ENCODE data around the gene CDH16. TPM values are rescaled to one million over a fixed set of nuclear protein-coding genes. Genes with fewer than 3 reads are reported as not detected.
"Not testable (repeated sequence)": the region's sequence is repeated elsewhere in the genome, so short reads cannot be mapped to it uniquely, and the experiment has no call there.

Gene CDH16
- polyA plus RNA-seq, 6 donors from 2014 or later = not detected

DNA sequence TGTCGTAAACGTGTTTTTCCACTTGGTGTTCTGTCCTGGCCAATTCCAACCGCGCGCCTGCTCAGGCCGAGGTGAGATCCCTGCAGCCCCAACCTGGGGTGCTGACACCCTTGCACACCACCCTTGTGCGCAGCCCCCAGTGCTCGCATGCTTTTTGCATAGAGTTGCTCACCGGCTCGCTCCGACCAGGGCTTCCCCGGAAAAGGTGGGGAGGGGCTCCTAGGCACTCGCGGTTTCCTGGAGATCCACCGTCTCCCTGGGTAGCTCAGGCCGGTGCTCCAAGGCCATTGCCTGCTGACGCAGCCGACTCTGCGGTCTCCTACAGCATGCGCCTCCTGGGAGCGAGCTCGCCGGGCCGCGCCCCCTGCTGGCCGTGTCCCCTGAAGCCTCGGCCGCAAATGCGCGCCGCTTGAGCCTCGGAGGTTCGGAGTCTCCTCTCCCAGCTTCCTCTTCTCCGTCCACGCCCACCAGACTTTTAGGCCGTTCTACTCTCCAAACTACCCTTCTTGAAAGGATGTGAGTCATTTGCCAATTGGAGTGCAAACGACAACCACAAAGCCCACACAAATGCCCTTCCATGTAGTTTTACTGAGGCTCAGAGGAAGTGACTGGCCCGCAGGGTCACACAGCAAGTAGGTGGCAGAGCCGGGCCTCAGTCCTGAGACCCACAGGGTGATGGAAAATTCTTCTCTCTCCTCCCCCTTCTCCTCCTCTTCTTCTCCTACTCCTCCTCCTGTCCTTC lies 45.6 kb downstream of the CDH16 start:
- no peaks in the 10 kb centered on the region for H3K9me3 Mint-ChIP-seq
- ATAC-seq (ENCODE audit: low read depth in 2 of 2) = peak; percentile 91 to 92
- peak overlapping the region in 3 of 6 donors; percentile 22 to 54 (median 41) for H3K27ac Mint-ChIP-seq

DNA sequence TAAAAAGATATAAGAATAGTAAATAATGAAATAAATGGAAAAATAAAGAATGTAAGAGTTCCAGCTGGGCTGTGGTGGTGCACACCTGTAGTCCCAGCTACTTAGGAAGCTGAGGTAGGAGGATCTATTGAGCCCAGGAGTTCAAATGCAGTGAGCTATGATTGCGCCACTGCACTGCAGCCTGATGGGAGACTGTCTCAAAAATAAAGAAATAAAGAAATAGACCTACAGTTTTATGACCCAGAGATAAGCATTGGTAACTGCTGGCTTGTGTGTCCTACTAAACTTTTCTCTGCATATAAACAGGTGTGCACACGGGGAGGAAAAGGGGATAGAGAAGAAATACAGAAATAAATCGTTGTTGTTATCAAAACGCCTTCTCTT lies 46.1 kb downstream of the CDH16 start:
- Mint-ChIP-seq H3K27me3 (peaks cover 6 to 8% (median 6%) of the 10 kb centered on the region in 3 donors), H3K27ac (no peak overlapping the region), H3K4me3 (peak overlapping the region in 7 of 8 donors; percentile 65 to 90 (median 76)), H3K4me1 (peaks cover 16 to 21% (median 18%) of the 10 kb centered on the region in 3 donors), H3K9me3 (no peaks in the 10 kb centered on the region), H3K36me3 (no peaks in the 10 kb centered on the region)
- no peak for ATAC-seq (ENCODE audit: low read depth in 2 of 2)
- DNase-seq = no peak

More for the DNA sequence above, 45.6 kb downstream of the CDH16 start:
- H3K27me3 Mint-ChIP-seq = peaks cover 0 to 3% (median under 1%) of the 10 kb centered on the region in 3 donors
- H3K36me3 Mint-ChIP-seq = no peaks in the 10 kb centered on the region
- H3K4me3 Mint-ChIP-seq = peak overlapping the region; percentile 65 to 90 (median 81)
- peak; percentile 80 for DNase-seq
- H3K4me1 Mint-ChIP-seq = peaks cover 12 to 16% (median 16%) of the 10 kb centered on the region in 3 donors

DNA sequence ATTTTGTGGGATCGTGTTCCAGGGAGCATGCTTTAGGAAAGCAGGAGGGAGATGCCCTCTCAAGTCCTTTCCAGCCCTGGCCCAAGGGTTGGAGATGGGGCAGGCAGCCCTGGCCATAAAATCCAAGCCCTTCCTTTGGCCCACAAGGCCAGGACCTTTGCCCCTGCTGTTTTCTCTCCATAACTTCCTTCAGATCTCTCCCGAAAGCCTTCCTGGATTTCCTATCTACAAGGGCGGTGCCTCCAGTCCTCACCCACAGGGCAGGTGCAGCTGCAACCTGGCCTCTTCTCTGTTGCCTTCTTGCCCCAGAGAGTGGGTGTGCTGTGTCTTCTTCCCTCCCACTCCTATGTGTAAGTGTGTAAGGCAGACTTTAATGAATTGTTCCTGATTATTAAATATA lies 46.8 kb downstream of the CDH16 start:
- DNase-seq (no peak), ATAC-seq (ENCODE audit: low read depth in 2 of 2) (no peak)
- no peaks in the 10 kb centered on the region for H3K36me3 Mint-ChIP-seq
- H3K27ac Mint-ChIP-seq = peak overlapping the region in 1 of 6 donors; percentile 16
- peaks cover 17 to 22% (median 18%) of the 10 kb centered on the region in 3 donors for H3K4me1 Mint-ChIP-seq
- H3K9me3 Mint-ChIP-seq = no peaks in the 10 kb centered on the region
- H3K4me3 Mint-ChIP-seq = peak overlapping the region in 2 of 8 donors; percentile 18 to 33
- peaks cover 6 to 8% (median 8%) of the 10 kb centered on the region in 3 donors for H3K27me3 Mint-ChIP-seq

DNA sequence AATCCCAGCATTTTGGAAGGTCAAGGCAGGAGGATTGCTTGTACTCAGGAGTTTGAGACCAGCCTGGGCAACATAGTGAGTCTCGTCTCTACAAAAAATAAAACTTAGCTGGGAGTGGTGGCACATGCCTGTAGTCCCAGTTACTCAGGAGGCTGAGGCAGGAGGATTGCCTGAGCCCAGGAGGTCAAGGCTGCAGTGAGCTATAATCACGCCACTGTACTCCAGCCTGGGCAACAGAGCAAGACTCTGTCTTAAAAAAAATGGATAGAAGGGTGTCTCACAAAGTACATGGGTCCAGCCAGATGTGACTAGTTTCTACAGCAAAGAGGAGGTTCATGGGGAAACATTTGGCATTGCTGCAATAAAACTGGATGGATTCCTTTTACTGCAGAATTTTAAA lies 47.3 kb downstream of the CDH16 start:
- not testable (repeated sequence) for H3K36me3 Mint-ChIP-seq; H3K27me3 Mint-ChIP-seq; ATAC-seq (ENCODE audit: low read depth in 2 of 2); DNase-seq; H3K9me3 Mint-ChIP-seq
- H3K4me1 Mint-ChIP-seq = peaks cover 17 to 22% (median 18%) of the 10 kb centered on the region in 3 donors
- peak overlapping the region in 1 of 8 donors; percentile 33 for H3K4me3 Mint-ChIP-seq
- peak overlapping the region in 1 of 6 donors; percentile 30 for H3K27ac Mint-ChIP-seq

DNA sequence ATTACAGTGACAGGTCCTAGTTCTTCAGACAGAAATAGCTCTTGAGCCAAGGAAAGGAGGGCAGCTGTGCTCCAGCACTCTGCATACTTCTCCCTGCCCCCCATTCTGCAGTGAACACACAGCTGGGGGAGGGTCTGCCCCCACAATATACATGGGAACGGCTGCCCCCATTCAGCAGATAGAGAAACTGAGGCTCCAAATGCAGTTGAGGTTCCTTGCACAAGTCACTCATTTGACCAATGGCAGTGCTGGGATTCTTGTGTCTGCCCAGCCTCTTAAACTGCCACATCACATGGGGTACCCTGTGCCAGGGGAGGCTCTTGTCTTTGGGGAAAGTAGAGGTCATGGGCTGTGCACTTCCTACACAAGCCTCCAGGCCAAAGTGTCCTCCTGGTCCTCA lies 49.3 kb downstream of the CDH16 start:
- Mint-ChIP-seq H3K27ac (no peak overlapping the region), H3K9me3 (no peaks in the 10 kb centered on the region), H3K27me3 (peaks cover 8 to 12% (median 8%) of the 10 kb centered on the region in 3 donors), H3K4me3 (no peak overlapping the region), H3K36me3 (no peaks in the 10 kb centered on the region), H3K4me1 (peaks cover 17 to 22% (median 17%) of the 10 kb centered on the region in 3 donors)
- DNase-seq (no peak), ATAC-seq (ENCODE audit: low read depth in 2 of 2) (no peak)

DNA sequence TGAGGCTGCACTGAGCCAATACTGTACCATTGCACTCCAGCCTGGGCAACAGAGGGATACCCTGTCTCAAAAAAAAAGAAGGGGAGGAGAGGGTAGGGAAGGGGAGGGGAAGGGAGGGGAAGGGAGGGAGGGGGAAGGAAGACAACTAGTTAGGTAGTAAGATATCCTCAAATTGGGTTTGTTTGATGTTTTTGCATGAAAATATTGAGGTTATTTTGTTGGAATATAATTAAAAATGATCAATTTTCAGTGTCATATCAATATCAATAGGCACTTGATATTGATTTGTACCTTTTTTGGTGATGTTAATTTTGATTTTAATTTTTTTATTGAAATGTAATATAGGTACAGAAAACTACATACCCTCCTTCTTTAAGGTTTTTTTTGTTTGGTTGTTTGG lies 55.0 kb downstream of the CDH16 start:
- peaks cover 2 to 6% (median 4%) of the 10 kb centered on the region in 3 donors for H3K4me1 Mint-ChIP-seq
- no peak overlapping the region for H3K4me3 Mint-ChIP-seq
- no peaks in the 10 kb centered on the region for H3K36me3 Mint-ChIP-seq
- H3K27ac Mint-ChIP-seq = no peak overlapping the region
- peaks cover 8 to 17% (median 8%) of the 10 kb centered on the region in 3 donors for H3K27me3 Mint-ChIP-seq
- DNase-seq (no peak), ATAC-seq (ENCODE audit: low read depth in 2 of 2) (no peak)
- H3K9me3 Mint-ChIP-seq = no peaks in the 10 kb centered on the region

DNA sequence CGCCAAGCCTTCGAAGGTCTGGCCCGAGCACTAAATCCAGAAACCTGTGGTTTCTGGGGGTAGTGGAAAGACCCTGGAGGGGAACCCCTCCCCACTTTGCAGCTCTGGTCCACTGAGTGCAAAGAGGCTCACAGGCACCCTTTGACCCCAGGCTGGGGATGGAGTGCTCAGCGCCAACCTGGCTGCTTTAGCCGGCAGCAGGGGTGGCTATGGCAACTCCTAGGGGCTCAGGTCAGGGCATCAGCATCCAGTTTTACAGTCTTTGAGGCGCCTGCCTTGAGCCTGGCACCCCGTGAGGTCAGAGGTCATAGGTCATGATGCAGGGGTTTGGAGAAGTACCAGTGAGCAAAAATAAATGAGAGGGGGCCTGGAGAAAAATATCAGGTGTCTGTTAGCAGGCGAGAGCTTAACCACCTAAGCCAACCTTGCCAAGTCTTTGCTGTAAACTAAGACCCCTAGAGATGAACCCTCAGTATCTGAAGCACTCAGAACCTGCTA lies 56.6 kb downstream of the CDH16 start:
- DNase-seq (no peak), ATAC-seq (ENCODE audit: low read depth in 2 of 2) (no peak)
- no peaks in the 10 kb centered on the region for H3K36me3 Mint-ChIP-seq
- no peak overlapping the region for H3K27ac Mint-ChIP-seq
- no peaks in the 10 kb centered on the region for H3K4me1 Mint-ChIP-seq
- H3K4me3 Mint-ChIP-seq = no peak overlapping the region
- H3K9me3 Mint-ChIP-seq = no peaks in the 10 kb centered on the region
- H3K27me3 Mint-ChIP-seq = peaks cover 0 to 10% (median 3%) of the 10 kb centered on the region in 3 donors

DNA sequence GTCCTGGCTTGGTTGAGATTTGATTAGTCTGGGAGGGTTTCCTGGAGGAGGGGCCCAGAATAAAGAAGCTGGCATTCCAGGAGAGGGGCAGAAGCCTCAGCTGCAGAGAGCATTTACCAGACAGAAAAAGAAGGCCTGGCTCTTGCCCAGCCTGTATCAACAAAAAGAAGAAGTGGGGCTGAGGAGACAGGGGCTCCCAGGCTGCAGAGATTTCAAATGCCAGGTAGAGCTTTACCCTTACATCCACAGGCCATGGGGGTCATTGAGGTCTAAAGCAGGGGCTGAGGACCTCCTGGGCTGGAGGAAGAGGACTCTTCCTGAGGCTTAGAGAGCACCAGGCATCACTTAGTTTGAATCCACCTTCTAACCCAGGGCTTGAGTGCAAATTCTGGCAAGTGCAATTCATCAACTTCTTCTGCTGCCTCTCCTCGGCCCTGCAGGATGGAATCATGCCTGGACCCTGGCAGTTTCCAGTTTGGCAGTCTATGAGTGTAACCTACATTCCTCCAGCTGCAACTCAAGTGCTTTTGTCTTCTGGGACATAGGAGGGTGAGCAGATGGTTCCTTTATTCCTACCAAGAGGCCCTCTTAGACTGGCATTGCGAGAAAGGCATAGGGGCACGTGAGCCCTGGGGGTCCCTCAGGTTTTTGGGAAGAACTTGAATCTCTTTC lies 59.2 kb downstream of the CDH16 start:
- Mint-ChIP-seq H3K36me3 (no peaks in the 10 kb centered on the region), H3K27me3 (peaks cover 0 to 5% (median 3%) of the 10 kb centered on the region in 3 donors), H3K4me3 (no peak overlapping the region), H3K27ac (no peak overlapping the region), H3K9me3 (no peaks in the 10 kb centered on the region), H3K4me1 (no peaks in the 10 kb centered on the region)
- ATAC-seq (ENCODE audit: low read depth in 2 of 2) (no peak), DNase-seq (no peak)

DNA sequence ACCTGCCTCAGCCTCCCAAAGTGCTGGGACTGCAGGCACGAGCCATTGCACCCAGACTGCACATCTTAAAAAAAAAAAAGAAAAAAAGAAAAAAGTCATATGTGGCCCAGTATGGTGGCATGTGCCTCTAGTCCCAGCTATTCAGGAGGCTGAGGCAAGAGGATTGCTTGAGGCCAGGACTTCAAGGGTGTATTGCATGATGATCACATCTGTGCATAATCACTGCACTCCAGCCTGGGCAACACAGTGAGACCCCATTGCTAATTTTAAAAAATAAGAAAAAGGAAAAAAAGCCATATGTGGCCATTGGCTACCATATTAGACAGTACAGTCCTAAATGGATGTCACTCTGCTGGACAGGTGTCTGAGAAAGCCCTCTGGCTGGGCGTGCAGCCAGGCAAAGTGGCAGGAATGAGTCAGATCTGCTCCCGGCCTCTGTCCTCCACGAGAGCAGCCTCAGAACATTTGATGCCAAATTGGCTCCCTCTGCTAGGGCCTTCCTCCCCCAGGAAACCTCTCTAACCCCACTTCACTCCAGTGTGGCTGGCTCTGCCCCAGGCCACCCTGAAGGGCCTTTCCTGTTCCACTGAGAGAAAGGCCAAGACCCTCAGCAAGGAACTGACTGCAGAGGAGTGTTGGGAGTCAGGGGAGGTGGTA lies 59.8 kb downstream of the CDH16 start:
- no peaks in the 10 kb centered on the region for H3K36me3 Mint-ChIP-seq
- no peak overlapping the region for H3K27ac Mint-ChIP-seq
- DNase-seq (no peak), ATAC-seq (ENCODE audit: low read depth in 2 of 2) (no peak)
- peaks cover 3 to 7% (median 5%) of the 10 kb centered on the region in 3 donors for H3K27me3 Mint-ChIP-seq
- H3K4me3 Mint-ChIP-seq = no peak overlapping the region
- no peaks in the 10 kb centered on the region for H3K9me3 Mint-ChIP-seq
- H3K4me1 Mint-ChIP-seq = no peaks in the 10 kb centered on the region

Other genes starting within 250 kb of the CDH16 start
- under 1 TPM in 1 of 6 donors, not detected in 5; 0.20 TPM for gene CMTM4, start 222.1 kb downstream of the CDH16 start, polyA plus RNA-seq (ENCODE audit: low read depth in 6 of 6)
- 10 to 100 TPM; 10.5 to 33.8 (median 23.4) TPM for gene DYNC1LI2, start 167.3 kb downstream of the CDH16 start, polyA plus RNA-seq (ENCODE audit: low read depth in 6 of 6)
- not detected for gene TERB1, start 117.3 kb downstream of the CDH16 start, polyA plus RNA-seq (ENCODE audit: low read depth in 6 of 6)
- 10 to 100 TPM; 46.7 to 87.4 (median 54.6) TPM for gene NAE1, start 87.9 kb downstream of the CDH16 start, polyA plus RNA-seq (ENCODE audit: low read depth in 6 of 6)
- gene CA7, start 74.5 kb downstream of the CDH16 start, polyA plus RNA-seq (ENCODE audit: low read depth in 6 of 6) = not detected
- gene PDP2, start 38.4 kb downstream of the CDH16 start, polyA plus RNA-seq (ENCODE audit: low read depth in 6 of 6) = 1 to 10 TPM; 1.4 to 5.8 (median 1.8) TPM
- under 1 TPM in 1 of 6 donors, not detected in 5; 0.43 TPM for gene RRAD, start 6.7 kb upstream of the CDH16 start, polyA plus RNA-seq (ENCODE audit: low read depth in 6 of 6)
- 100 to 1,000 TPM in 3 of 6 donors, 10 to 100 TPM in 3; 69.0 to 114 (median 100) TPM for gene CIAO2B, start 15.5 kb upstream of the CDH16 start, polyA plus RNA-seq (ENCODE audit: low read depth in 6 of 6)
- 10 to 100 TPM; 16.3 to 25.7 (median 21.0) TPM for gene CES2, start 16.6 kb upstream of the CDH16 start, polyA plus RNA-seq (ENCODE audit: low read depth in 6 of 6)
- under 1 TPM in 1 of 6 donors, not detected in 5; 0.66 TPM for gene CES3, start 42.4 kb upstream of the CDH16 start, polyA plus RNA-seq (ENCODE audit: low read depth in 6 of 6)
- gene CES4A, start 69.7 kb upstream of the CDH16 start, polyA plus RNA-seq (ENCODE audit: low read depth in 6 of 6) = 1 to 10 TPM in 4 of 6 donors, under 1 TPM in 2; 0.61 to 5.8 (median 1.4) TPM
- gene CBFB, start 110.3 kb upstream of the CDH16 start, polyA plus RNA-seq (ENCODE audit: low read depth in 6 of 6) = 10 to 100 TPM; 51.8 to 94.4 (median 70.5) TPM
- 10 to 100 TPM in 2 of 6 donors, 1 to 10 TPM in 3, not detected in 1; 8.8 to 13.2 (median 10.0) TPM for gene PHAF1, start 191.1 kb upstream of the CDH16 start, polyA plus RNA-seq (ENCODE audit: low read depth in 6 of 6)
- under 1 TPM in 4 of 6 donors, not detected in 2; 0.09 to 0.73 (median 0.36) TPM for gene B3GNT9, start 232.1 kb upstream of the CDH16 start, polyA plus RNA-seq (ENCODE audit: low read depth in 6 of 6)
- gene TRADD, start 241.0 kb upstream of the CDH16 start, polyA plus RNA-seq (ENCODE audit: low read depth in 6 of 6) = 10 to 100 TPM; 46.2 to 62.9 (median 54.4) TPM
- 1 to 10 TPM in 5 of 6 donors, not detected in 1; 1.0 to 2.0 (median 1.5) TPM for gene FBXL8, start 241.1 kb upstream of the CDH16 start, polyA plus RNA-seq (ENCODE audit: low read depth in 6 of 6)
- gene HSF4, start 245.9 kb upstream of the CDH16 start, polyA plus RNA-seq (ENCODE audit: low read depth in 6 of 6) = not detected

Data from naive B cell (primary cell).